ENCODE measurements around the gene DNAAF1.

The DNAAF1 gene

GRCh38 chr16:84161801-84162200, 16.7 kb downstream of the DNAAF1 start:
- DNase-seq, result no peak

DNA sequence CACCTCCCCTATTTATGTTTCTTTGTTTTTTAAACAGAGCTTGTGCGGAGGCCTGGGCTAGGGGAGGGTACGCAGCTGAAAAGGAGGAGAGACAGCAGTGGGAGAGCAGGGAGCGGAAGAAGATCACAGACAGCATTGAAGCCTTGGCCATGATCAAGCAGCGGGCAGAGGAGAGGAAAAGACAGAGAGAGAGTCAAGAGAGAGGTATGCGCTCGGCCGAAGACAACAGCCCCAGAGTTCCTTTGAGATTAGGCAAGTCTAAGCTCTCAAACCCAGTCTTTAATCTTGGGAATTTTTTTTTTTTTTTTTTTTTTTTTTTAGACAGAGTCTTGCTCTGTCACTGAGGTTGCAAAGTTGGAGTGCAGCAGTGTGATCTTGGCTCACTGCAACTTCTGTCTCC, 20.6 kb downstream of the DNAAF1 start:
- no peak for DNase-seq

DNA sequence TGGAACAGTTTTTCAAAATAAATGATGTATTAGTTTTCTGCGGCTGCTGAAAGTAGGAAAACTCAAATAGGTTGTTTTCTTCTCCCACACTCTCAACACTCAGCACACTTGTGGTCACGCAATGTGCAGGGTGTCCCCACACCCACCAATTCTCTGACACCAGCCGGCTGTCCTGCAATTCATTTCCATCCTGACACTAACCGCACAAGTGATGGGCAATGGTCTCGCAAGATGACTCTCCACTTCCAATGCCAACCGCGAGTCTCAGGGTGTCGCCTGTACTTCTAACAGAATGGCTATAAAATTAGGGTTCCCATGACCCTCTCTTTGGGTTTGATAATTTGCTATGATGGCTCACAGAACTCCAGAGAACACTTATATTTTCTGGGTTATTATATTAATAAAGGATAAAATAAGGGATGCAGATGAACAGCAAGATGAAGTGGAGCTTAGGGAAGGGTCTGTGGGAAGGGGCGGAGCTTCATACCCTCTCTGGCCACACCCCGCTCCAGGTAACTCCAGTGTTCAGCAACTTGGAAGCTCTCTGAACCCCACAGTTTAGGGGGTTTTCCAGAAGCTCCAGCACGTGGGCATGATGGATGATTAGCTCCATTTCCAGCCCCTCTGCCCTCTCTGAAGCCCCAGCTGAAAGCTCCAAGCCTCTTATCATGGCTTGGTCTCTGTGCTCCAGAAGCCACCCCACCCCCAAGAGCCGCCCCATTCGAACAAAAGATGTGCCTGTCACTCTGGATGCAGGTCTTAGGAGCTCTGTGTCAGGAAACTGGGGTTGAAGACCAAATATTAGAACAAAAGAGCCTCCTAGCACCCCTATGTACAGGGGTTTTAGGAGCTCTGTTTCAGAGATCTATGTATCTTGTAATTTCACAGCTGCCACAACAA, 21.9 kb downstream of the DNAAF1 start:
- DNase-seq, result no peak

DNA sequence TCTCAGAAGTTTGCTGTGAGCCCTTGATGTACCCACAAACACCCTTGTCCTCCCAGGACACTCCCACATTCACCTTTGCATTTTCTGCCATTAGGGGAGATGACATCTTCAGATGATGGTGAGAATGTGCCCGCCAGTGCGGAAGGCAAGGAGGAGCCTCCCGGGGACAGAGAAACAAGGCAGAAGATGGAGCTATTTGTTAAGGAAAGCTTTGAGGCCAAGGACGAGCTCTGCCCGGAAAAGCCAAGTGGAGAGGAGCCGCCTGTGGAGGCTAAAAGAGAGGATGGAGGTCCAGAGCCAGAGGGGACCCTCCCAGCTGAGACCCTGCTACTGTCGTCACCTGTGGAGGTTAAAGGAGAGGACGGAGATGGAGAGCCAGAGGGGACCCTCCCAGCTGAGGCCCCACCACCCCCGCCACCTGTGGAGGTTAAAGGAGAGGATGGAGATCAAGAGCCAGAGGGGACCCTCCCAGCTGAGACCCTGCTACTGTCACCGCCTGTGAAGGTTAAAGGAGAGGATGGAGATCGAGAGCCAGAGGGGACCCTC, 24.7 kb downstream of the DNAAF1 start:
- no peak for DNase-seq

- DNase-seq, result no peak
These were observed 29.3 kb downstream of the DNAAF1 start for GRCh38 chr16:84174396-84174795.

DNA sequence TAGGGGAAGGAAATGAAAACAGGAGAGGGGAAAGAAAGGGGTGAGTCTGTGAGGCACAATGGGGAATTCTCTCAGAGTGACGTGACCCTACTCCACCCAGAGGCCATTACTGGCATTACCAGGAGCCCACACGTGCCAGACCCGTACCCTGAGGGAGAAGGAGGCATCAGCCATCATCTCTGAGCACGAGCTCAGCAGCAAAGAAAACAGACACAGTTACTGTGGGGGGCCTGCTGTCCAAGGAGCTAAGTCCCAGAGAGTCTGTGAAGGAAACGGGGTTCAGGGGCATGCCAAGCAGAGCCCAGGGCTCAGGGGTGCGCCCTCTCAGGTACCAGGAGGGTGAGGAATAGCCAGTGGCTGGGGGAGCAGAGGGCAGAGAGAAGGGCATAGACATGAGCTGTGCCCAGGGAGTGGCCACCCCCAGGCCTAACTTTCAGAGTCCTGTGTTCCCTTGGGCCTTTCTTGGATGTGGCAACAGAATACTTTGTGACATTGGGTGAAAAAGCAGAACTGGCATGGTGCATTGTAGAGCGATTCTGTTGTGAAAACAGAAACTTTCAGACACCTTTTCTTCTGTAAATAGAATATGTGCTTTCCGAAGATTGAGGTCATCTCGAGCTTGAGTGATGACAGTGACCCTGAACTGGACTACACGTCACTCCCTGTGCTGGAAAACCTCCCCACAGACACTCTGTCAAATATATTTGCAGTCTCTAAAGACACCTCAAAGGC, 30.4 kb downstream of the DNAAF1 start:
- DNase-seq, result peak; percentile 44 to 53

- DNase-seq, result no peak
These were observed 31.3 kb downstream of the DNAAF1 start for GRCh38 chr16:84176192-84177053.

DNA sequence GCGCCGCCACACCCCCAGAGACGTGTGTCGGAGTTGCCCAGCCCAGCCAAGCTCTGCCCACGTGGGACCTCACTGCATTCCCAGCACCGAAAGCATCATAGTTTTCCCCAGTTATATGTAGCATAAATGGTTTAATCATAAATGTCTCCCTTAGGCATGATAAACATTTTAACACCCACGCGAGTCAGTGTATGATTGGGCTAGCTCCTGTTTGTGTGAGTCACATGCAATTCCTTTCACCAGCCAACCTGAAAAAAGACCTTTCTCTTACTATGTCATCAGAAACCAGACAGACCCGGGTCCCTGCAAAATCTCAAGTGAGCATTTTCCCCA, 32.6 kb downstream of the DNAAF1 start:
- DNase-seq, result no peak

DNA sequence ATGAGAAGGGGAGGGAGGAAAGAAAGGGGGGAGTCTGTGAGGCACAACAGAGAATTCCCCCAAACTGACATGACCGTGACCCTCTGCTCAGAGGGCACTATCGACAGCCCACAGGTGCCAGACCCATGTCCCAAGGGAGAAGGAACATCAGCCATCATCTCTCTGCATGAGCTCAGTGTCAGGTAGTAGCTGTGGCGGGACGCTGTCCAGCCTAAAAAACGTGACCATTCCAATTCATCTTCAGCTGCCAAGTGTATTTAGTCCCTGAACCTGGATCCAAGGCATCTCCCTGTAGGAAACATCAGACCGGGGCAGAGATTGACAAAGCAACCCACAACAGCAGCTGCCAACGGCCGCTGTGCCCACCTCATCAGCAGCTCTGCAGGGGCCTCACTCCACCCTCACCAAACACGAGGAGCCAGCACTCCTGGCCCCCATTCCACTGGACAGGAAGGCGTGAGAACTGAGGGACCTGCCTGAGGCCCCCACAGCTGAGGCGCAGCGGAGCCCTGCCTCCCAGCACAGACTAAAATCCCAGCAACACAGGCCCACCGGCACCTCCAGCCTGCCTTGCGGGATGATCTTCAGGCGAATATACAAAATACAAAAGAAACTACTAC, 33.1 kb downstream of the DNAAF1 start:
- no peak for DNase-seq

GRCh38 chr16:84178892-84179611, 33.9 kb downstream of the DNAAF1 start:
- DNase-seq, result no peak

GRCh38 chr16:84179612-84180320, 34.7 kb downstream of the DNAAF1 start:
- no peak for DNase-seq

DNA sequence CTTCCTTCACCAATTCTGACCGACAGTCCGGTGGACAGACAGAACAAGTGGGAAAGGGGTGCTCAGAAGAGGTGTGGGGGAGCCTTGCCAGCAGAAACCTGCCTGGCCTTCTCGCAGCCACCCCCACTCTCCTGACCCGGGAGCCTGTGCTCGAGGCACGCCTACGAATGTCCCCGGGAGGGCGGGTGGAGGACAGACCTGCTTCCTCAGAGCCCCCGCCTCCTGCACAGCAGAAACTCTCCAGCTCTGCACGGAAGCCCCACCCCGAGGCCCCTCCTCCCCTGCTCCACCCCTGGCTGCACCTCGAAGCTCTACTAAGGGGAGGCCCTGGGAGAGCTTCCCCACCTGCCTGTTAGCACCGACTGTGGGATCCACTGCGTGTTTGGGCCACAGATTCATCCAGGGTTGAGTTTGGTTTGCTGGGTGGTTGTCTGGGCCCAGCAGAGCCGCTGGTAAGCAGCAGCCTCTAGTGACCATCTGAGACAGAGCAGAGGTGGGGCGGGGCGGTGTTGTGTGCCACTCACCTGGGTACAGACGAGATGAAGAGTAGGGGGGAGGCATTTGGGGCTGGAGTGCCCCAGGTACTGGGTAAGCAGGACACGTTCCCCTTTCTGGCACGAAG, 35.5 kb downstream of the DNAAF1 start:
- DNase-seq, result no peak

GRCh38 chr16:84181144-84181915, 36.2 kb downstream of the DNAAF1 start:
- no peak for DNase-seq

- no peak for DNase-seq
These were observed 37.0 kb downstream of the DNAAF1 start for GRCh38 chr16:84182104-84182503.

- DNase-seq, result no peak
These were observed 37.8 kb downstream of the DNAAF1 start for GRCh38 chr16:84182680-84183571.

- no peak for DNase-seq
These were observed 38.4 kb downstream of the DNAAF1 start for GRCh38 chr16:84183572-84183875.

- DNase-seq, result no peak
These were observed 38.9 kb downstream of the DNAAF1 start for GRCh38 chr16:84183911-84184591.

- no peak for DNase-seq
These were observed 39.7 kb downstream of the DNAAF1 start for GRCh38 chr16:84184775-84185174.
